Fibroblast of lung (primary cell): ENCODE data around the gene XYLT1. TPM values are rescaled to one million over a fixed set of nuclear protein-coding genes. Genes with fewer than 3 reads are reported as not detected.

Experiments
- DNase-seq, 2 donors: peaks; one replicate each; pipeline versions ENCODE4 v3.0.0 to v3.0.0-alpha.2; 2010; ENCODE audit warnings: low read depth in 2 of 2
- H2AFZ ChIP-seq: 2 replicates; pipeline ENCODE4 v1.5.1; 2012; ENCODE audit warnings: low read length, control low read depth, inconsistent platforms
- H3K27ac ChIP-seq: 2 replicates; pipeline ENCODE4 v1.5.1; 2011; ENCODE audit warnings: low read length, control low read depth; ENCODE audit not compliant: insufficient read depth
- H3K27me3 ChIP-seq: 2 replicates; pipeline ENCODE4 v1.5.1; 2011; ENCODE audit warnings: mild to moderate bottlenecking, low read length; ENCODE audit not compliant: control insufficient read depth, insufficient read depth
- H3K36me3 ChIP-seq: 2 replicates; pipeline ENCODE4 v1.5.1; 2011; ENCODE audit warnings: low read length; ENCODE audit not compliant: control insufficient read depth, insufficient read depth
- H3K4me1 ChIP-seq: 2 replicates; pipeline ENCODE4 v1.5.1; 2011; ENCODE audit warnings: low read length; ENCODE audit not compliant: control insufficient read depth, insufficient read depth; ENCODE audit errors: extremely low read depth
- H3K4me2 ChIP-seq: 2 replicates; pipeline ENCODE4 v1.5.1; 2011; ENCODE audit warnings: low read length, control low read depth; ENCODE audit not compliant: insufficient read depth; ENCODE audit errors: extremely low read depth
- H3K4me3 ChIP-seq, 4 experiments: fragments of 200-600 bp in 1 of 4; sonication (generic) in 1 of 4; replicated peaks in 1 of 4; 2 replicates each; pipeline ENCODE4 v1.5.1; 2011 to 2016; ENCODE audit warnings: low read length in 4 of 4, low read depth in 3 of 4, mild to moderate bottlenecking in 3 of 4, control low read depth in 2 of 4, inconsistent platforms in 1 of 4, mixed read lengths in 1 of 4; ENCODE audit not compliant: insufficient read depth in 1 of 4; ENCODE audit errors: control extremely low read depth in 1 of 4
- H3K79me2 ChIP-seq: 2 replicates; pipeline ENCODE4 v1.5.1; 2012; ENCODE audit warnings: mild to moderate bottlenecking, low read length, inconsistent platforms; ENCODE audit not compliant: control insufficient read depth, insufficient read depth
- H3K9ac ChIP-seq: 2 replicates; pipeline ENCODE4 v1.5.1; 2011; ENCODE audit warnings: mild to moderate bottlenecking, low read length, control low read depth; ENCODE audit not compliant: insufficient read depth
- H3K9me3 ChIP-seq: 2 replicates; pipeline ENCODE4 v1.5.1; 2012; ENCODE audit warnings: low read depth, low read length; ENCODE audit not compliant: control insufficient read depth, insufficient read depth
- H4K20me1 ChIP-seq: 2 replicates; pipeline ENCODE4 v1.5.1; 2011; ENCODE audit warnings: low read length; ENCODE audit not compliant: control insufficient read depth, insufficient read depth; ENCODE audit errors: extremely low read depth
- EZH2 ChIP-seq: IDR thresholded peaks from 2 replicates; pipeline ENCODE4 v1.5.1; 2012; ENCODE audit warnings: low read length, control low read depth, mild to moderate bottlenecking; ENCODE audit errors: missing control alignments
- polyA plus RNA-seq, 2 donors: library from polyadenylated mRNA; depleted of rRNA in 1 of 2; stranded (reverse) in 1 of 2; unstranded in 1 of 2; fragments of >200 nt; gene quantifications; 2 replicates each; pipeline ENCODE4 v1.2.1, GENCODE V29; 2011 to 2012; ENCODE audit warnings: missing spikeins in 1 of 2
- total RNA-seq: library from RNA; depleted of rRNA; stranded (reverse); fragments of >200 nt; gene quantifications from 2 replicates; pipeline ENCODE4 v1.2.1, GENCODE V29; 2014
- TF ChIP-seq, protein P1 (sequence below), 2 donors: IDR thresholded peaks in 1 of 2; conservative IDR thresholded peaks in 1 of 2; 1 replicate in 1 of 2; 2 replicates in 1 of 2; pipeline ENCODE4 v1.5.1; 2011 to 2012; ENCODE audit warnings: low read length in 2 of 2, control low read depth in 1 of 2, inconsistent platforms in 1 of 2, low read depth in 1 of 2, mild to moderate bottlenecking in 1 of 2

The XYLT1 gene
- total and polyA plus RNA-seq, 2 donors (not counting 1 experiment from before 2014, with no cell fraction given), result 9.3 to 21.8 TPM

DNA sequence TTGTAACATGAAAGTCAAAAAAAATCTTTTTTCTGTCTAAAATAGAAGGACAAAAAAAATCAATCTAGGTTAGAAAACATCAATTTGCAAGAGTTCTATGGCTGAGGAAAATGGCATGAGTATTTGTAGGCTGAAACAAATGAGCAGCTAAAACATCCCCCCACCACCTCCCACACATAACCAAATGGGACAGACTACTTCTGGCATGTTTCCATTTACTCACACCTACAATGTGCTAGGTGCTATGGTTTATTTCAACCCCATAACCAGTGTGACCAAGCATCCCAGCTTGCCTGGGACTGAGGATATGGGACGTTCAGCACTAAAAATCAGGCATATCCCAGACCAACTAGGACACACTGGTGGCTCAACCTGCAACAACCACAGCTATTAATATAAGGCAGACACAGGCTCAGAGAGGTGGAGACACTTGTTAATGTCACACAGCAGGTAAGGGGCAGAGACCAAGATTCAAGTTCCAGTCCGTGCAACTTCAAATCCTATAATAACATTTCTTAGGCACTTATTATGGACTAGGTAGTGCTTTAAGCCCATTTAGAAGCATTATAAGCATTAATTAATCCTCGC is 96.0 kb downstream of the XYLT1 start:
- Histone ChIP-seq H3K4me2 (no peak overlapping the region), H2AFZ (no peak overlapping the region), H3K4me3 (no peak overlapping the region), H3K4me1 (peaks cover 6% of the 10 kb centered on the region), H3K27me3 (no peaks in the 10 kb centered on the region), H3K9ac (no peak overlapping the region), H3K27ac (no peak overlapping the region), H3K36me3 (no peaks in the 10 kb centered on the region), H3K79me2 (peaks cover 2% of the 10 kb centered on the region), H3K9me3 (no peaks in the 10 kb centered on the region), H4K20me1 (peaks cover 2% of the 10 kb centered on the region)
- no peak for DNase-seq
- TF ChIP-seq EZH2, result no peak
- TF ChIP-seq, protein P1, sequence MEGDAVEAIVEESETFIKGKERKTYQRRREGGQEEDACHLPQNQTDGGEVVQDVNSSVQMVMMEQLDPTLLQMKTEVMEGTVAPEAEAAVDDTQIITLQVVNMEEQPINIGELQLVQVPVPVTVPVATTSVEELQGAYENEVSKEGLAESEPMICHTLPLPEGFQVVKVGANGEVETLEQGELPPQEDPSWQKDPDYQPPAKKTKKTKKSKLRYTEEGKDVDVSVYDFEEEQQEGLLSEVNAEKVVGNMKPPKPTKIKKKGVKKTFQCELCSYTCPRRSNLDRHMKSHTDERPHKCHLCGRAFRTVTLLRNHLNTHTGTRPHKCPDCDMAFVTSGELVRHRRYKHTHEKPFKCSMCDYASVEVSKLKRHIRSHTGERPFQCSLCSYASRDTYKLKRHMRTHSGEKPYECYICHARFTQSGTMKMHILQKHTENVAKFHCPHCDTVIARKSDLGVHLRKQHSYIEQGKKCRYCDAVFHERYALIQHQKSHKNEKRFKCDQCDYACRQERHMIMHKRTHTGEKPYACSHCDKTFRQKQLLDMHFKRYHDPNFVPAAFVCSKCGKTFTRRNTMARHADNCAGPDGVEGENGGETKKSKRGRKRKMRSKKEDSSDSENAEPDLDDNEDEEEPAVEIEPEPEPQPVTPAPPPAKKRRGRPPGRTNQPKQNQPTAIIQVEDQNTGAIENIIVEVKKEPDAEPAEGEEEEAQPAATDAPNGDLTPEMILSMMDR (conservative IDR thresholded peaks at IDR 0.05 in 1 of 2, IDR thresholded peaks at IDR 0.05 in 1 of 2; ENCODE audit: low read depth in 1 of 2, low read length in 2 of 2), result no peak

DNA sequence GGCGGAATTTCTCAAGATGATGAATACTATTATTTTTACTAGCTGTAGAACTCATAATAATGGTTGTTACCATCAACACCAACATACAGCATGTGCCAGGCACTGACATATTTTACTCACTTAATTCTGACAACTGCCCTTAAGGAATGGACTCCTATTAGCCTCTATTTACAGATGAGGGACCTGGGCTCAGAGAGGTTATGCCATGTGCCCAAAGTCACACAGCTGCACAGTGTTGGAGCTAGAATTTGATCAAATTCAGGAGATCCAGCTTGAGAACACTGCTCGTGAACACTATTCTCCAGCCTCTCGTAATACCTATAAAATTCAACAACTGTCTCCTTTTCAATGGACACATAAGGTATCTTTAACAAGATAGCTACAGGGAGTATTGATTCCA is 97.2 kb downstream of the XYLT1 start:
- Histone ChIP-seq H3K27me3 (no peaks in the 10 kb centered on the region), H3K36me3 (no peaks in the 10 kb centered on the region), H3K9ac (no peak overlapping the region), H3K9me3 (no peaks in the 10 kb centered on the region), H2AFZ (no peak overlapping the region), H3K4me1 (no peaks in the 10 kb centered on the region), H3K27ac (no peak overlapping the region), H3K79me2 (peaks cover 2% of the 10 kb centered on the region), H3K4me3 (no peak overlapping the region), H3K4me2 (no peak overlapping the region), H4K20me1 (peaks cover 2% of the 10 kb centered on the region)
- DNase-seq, result no peak
- TF ChIP-seq EZH2, result no peak
- TF ChIP-seq, protein P1 (conservative IDR thresholded peaks at IDR 0.05 in 1 of 2, IDR thresholded peaks at IDR 0.05 in 1 of 2; ENCODE audit: low read depth in 1 of 2, low read length in 2 of 2), result no peak

DNA sequence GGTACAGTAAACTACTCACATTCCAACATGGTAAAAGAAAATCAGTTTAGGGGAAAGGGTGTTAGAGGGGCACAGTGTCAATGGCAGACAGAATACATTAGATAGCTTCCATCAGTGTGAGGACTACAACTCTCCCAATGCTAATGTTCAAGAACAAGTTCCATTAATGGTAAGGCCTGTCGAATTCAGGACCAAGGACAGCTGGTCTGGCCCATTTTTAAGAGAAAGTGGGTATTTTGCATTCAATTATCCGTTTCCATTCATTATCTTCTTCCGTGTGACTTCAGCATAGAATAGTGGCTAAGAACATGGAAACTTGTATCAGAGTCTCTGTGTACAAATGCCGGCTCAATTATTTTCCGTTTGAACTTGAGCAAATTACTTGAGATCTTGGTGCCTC is 98.4 kb downstream of the XYLT1 start:
- TF ChIP-seq EZH2, result no peak
- TF ChIP-seq, protein P1 (conservative IDR thresholded peaks at IDR 0.05 in 1 of 2, IDR thresholded peaks at IDR 0.05 in 1 of 2; ENCODE audit: low read depth in 1 of 2, low read length in 2 of 2), result no peak
- Histone ChIP-seq H3K4me3 (no peak overlapping the region), H4K20me1 (peaks cover 2% of the 10 kb centered on the region), H3K9ac (no peak overlapping the region), H3K27me3 (no peaks in the 10 kb centered on the region), H3K79me2 (peaks cover 2% of the 10 kb centered on the region), H3K9me3 (no peaks in the 10 kb centered on the region), H3K36me3 (no peaks in the 10 kb centered on the region), H3K4me1 (no peaks in the 10 kb centered on the region), H3K27ac (no peak overlapping the region), H3K4me2 (no peak overlapping the region), H2AFZ (no peak overlapping the region)
- peak; percentile 47 to 55 for DNase-seq
